C4-2B (cell line): ENCODE results near the gene MOBP.

Source experiments
- H3K27ac ChIP-seq: fragments of 450-650 bp; 2 replicates; pipeline ENCODE4 v1.5.1; 2017
- CTCF ChIP-seq: fragments of 450-650 bp; conservative IDR thresholded peaks from 2 replicates; pipeline ENCODE4 v1.5.1; 2017; ENCODE audit warnings: mild to moderate bottlenecking
- ZFX ChIP-seq: fragments of 450-650 bp; IDR thresholded peaks from 2 replicates; pipeline ENCODE4 v1.6.1; 2017

Gene MOBP

GRCh38 chr3:39428745-39429201, 38.7 kb upstream of the MOBP start:
- no peak overlapping the region for H3K27ac ChIP-seq
- TF ChIP-seq ZFX, result no peak
- no peak for TF ChIP-seq CTCF

DNA sequence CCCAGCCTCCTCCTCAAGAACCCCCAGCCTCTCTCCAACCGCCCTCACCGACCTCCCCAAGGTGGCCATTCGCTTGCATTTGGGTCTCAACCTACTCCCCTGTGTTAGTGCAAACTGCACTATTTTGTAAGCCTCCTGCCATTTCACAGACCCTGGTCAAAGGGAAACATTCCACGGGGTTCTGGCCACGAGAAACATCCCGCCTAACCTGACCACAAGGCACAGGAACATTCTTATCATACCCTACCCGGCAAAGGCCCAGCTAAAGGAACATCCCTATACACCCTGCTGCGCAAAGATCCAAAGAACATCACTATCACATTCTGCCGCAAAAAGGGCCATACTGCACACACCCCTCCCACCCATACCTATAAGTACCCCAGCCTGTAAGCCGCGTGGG, 38.0 kb upstream of the MOBP start:
- TF ChIP-seq CTCF (no peak), ZFX (no peak)
- H3K27ac ChIP-seq, result no peak overlapping the region

- TF ChIP-seq ZFX (no peak), CTCF (no peak)
- no peak overlapping the region for H3K27ac ChIP-seq
Observed at GRCh38 chr3:39432342-39432741, 35.1 kb upstream of the MOBP start.

GRCh38 chr3:39433642-39434041, 33.8 kb upstream of the MOBP start:
- no peak overlapping the region for H3K27ac ChIP-seq
- TF ChIP-seq ZFX (no peak), CTCF (no peak)

GRCh38 chr3:39434574-39434973, 32.9 kb upstream of the MOBP start:
- TF ChIP-seq CTCF, result no peak
- no peak for TF ChIP-seq ZFX
- no peak overlapping the region for H3K27ac ChIP-seq

DNA sequence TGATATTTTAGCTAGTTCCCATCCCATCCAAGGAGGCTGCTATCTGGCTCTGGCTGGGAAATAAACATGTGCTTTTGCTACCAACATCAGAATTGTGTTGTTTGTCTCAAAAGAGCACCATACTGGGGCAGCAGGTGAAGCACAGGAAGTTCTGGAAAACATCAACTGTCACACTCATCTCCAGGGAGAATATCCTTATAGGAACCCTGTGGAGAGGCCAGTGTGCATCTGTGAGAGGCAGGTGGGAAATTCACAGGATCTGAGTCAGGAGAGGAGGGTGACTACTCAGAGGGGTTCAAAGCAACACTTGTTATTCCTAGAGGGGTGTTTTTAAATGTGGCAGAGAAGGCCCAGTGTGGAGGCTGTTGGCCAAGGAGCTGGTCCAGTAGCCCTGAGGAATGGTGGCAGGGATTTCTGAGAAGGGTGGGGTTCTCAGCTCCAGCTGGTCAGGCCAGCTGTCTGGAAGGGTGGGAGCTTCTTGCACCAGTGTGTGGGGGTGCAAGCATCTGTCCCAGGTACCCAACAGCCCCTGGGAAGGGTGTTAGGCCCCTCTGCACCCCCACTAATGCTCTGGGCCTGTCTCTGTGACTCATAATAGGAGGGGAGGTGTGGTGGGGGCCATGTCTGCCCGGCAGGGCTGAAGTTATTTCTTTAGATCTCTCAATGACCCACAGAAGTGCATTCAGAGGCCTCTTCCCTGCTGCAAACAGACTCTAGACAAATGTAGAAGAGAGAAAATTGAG, 32.3 kb upstream of the MOBP start:
- no peak for TF ChIP-seq CTCF
- no peak for TF ChIP-seq ZFX
- no peak overlapping the region for H3K27ac ChIP-seq

DNA sequence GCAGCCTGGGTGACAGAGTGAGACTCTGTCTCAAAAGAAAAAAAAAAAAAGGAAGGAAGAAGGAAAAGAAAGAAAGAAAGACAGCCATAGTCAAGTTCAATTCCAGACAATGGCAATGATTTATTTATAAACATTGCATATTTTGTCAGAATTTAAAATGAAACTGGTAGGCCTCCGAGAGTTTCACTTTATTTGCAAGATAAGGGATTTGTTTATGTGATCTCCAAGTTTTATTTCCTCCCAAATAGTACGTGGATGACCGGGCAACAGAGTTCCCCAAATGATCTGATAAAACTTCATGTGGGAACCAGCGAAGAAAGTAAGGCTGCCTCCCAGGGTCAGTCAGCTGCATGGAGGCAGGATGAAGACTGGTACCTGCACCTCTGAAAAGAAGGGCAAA, 28.6 kb upstream of the MOBP start:
- H3K27ac ChIP-seq, result no peak overlapping the region
- TF ChIP-seq ZFX (no peak), CTCF (no peak)
